Loucy (cell line): ENCODE results near the gene CRADD.

Experiments
- H2AFZ ChIP-seq: fragments of 200-600 bp; sonication (generic); 2 replicates; pipeline ENCODE4 v1.6.0; 2016; ENCODE audit warnings: antibody characterized with exemption, mild to moderate bottlenecking, low read length, moderate library complexity
- H3F3A ChIP-seq: fragments of 200-600 bp; 2 replicates; pipeline ENCODE4 v1.6.0; 2016; ENCODE audit warnings: antibody characterized with exemption, low read depth, mild to moderate bottlenecking
- H3K27me3 ChIP-seq: fragments of 200-600 bp; sonication (generic); 2 replicates; pipeline ENCODE4 v1.6.1; 2014; ENCODE audit warnings: low read length, mild to moderate bottlenecking; ENCODE audit not compliant: insufficient read depth, poor library complexity, severe bottlenecking
- H3K36me3 ChIP-seq: fragments of 200-600 bp; sonication (generic); 2 replicates; pipeline ENCODE4 v1.6.1; 2016; ENCODE audit warnings: low read length; ENCODE audit not compliant: insufficient read depth
- H3K4me1 ChIP-seq: fragments of 200-600 bp; sonication (generic); 2 replicates; pipeline ENCODE4 v1.5.1; 2014; ENCODE audit warnings: low read length, mild to moderate bottlenecking; ENCODE audit not compliant: insufficient read depth, poor library complexity, severe bottlenecking
- H3K4me2 ChIP-seq: fragments of 200-600 bp; sonication (generic); 2 replicates; pipeline ENCODE4 v1.6.0; 2014; ENCODE audit warnings: antibody characterized with exemption, low read length, low read depth, mild to moderate bottlenecking; ENCODE audit not compliant: poor library complexity, severe bottlenecking
- H3K4me3 ChIP-seq: fragments of 200-600 bp; sonication (generic); 2 replicates; pipeline ENCODE4 v1.5.1; 2014; ENCODE audit warnings: low read length, mild to moderate bottlenecking, mixed read lengths; ENCODE audit not compliant: poor library complexity, severe bottlenecking
- H3K79me2 ChIP-seq: fragments of 200-600 bp; sonication (generic); 2 replicates; pipeline ENCODE4 v1.6.1; 2014; ENCODE audit warnings: low read length; ENCODE audit not compliant: insufficient read depth
- H3K9ac ChIP-seq: fragments of 200-600 bp; sonication (generic); 2 replicates; pipeline ENCODE4 v1.6.0; 2014; ENCODE audit warnings: mild to moderate bottlenecking, low read depth, low read length, moderate library complexity; ENCODE audit not compliant: poor library complexity, severe bottlenecking
- H3K9me2 ChIP-seq: fragments of 200-600 bp; sonication (generic); replicated peaks from 2 replicates; pipeline ENCODE4 v1.6.1; 2016; ENCODE audit warnings: low read depth, low read length, mixed read lengths
- H3K9me3 ChIP-seq: fragments of 200-600 bp; sonication (generic); 2 replicates; pipeline ENCODE4 v1.6.1; 2014; ENCODE audit warnings: mild to moderate bottlenecking, antibody characterized with exemption, low read length, low read depth; ENCODE audit not compliant: insufficient read depth
- H4K20me1 ChIP-seq: fragments of 200-600 bp; sonication (generic); 2 replicates; pipeline ENCODE4 v1.6.0; 2014; ENCODE audit warnings: antibody characterized with exemption, low read length, mild to moderate bottlenecking; ENCODE audit not compliant: insufficient read depth, poor library complexity, severe bottlenecking
- EZH2phosphoT487 ChIP-seq: fragments of 200-600 bp; IDR thresholded peaks from 2 replicates; pipeline ENCODE4 v1.6.1; 2018; ENCODE audit warnings: antibody characterized with exemption, mild to moderate bottlenecking, moderate library complexity, borderline replicate concordance
- TF ChIP-seq, protein P1 (sequence below): fragments of 200-600 bp; sonication (generic); conservative IDR thresholded peaks from 2 replicates; pipeline ENCODE4 v1.5.1; 2014; ENCODE audit warnings: mild to moderate bottlenecking, antibody characterized with exemption, low read length

The CRADD gene

DNA sequence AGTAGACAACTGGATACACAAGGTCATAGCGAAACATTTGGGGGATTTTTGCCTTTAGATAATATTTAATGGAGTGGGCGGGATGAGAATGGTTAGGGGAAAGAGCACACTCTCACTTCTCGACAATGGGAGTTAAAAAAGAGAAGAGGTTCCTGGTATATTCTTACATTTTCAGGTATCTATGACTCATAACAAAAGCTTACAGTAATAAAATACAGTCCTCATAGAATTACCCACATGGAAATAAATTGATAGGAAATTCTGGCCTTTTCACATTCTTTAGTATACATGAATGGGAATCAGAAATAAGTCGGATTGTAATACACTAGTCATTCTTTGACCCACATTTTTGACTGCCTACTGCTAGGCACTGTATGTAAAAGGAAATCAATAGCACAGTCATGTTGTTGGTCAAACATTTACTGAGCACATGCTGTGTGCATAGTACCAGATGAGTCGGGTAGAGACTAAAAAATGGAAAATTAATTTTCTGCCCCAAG lies 8.2 kb upstream of the CRADD start:
- Histone ChIP-seq H4K20me1 (no peaks in the 10 kb centered on the region), H3K4me1 (no peaks in the 10 kb centered on the region), H3K27me3 (peaks cover 30% of the 10 kb centered on the region), H3K79me2 (no peaks in the 10 kb centered on the region), H3F3A (no peaks in the 10 kb centered on the region), H2AFZ (no peak overlapping the region), H3K9me3 (no peaks in the 10 kb centered on the region), H3K4me3 (no peak overlapping the region), H3K9ac (no peak overlapping the region), H3K4me2 (no peak overlapping the region), H3K36me3 (no peaks in the 10 kb centered on the region), H3K9me2 (no peaks in the 10 kb centered on the region)
- TF ChIP-seq EZH2phosphoT487, result no peak
- TF ChIP-seq, protein P1, sequence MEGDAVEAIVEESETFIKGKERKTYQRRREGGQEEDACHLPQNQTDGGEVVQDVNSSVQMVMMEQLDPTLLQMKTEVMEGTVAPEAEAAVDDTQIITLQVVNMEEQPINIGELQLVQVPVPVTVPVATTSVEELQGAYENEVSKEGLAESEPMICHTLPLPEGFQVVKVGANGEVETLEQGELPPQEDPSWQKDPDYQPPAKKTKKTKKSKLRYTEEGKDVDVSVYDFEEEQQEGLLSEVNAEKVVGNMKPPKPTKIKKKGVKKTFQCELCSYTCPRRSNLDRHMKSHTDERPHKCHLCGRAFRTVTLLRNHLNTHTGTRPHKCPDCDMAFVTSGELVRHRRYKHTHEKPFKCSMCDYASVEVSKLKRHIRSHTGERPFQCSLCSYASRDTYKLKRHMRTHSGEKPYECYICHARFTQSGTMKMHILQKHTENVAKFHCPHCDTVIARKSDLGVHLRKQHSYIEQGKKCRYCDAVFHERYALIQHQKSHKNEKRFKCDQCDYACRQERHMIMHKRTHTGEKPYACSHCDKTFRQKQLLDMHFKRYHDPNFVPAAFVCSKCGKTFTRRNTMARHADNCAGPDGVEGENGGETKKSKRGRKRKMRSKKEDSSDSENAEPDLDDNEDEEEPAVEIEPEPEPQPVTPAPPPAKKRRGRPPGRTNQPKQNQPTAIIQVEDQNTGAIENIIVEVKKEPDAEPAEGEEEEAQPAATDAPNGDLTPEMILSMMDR, result no peak

DNA sequence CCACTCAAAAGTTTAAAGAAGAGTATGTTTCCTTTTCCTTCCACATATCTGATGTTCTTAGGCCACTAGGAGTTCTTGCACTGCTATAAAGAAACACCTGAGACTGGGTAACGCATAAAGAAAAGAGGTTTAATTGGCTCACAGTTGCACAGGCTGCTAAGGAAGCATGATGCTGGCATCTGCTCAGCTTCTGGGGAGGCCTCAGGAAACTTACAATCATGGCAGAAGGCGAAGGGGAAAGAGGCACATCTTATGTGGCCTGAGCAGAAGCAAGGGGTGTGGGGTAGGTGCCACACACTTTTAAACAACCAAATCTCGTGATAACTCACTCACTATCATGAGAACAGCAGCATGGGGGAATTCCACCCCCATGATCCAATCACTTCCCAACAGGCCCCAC lies 7.7 kb upstream of the CRADD start:
- Histone ChIP-seq H3K4me1 (no peaks in the 10 kb centered on the region), H4K20me1 (no peaks in the 10 kb centered on the region), H3K36me3 (no peaks in the 10 kb centered on the region), H3K9me3 (no peaks in the 10 kb centered on the region), H3K4me3 (no peak overlapping the region), H3K9me2 (no peaks in the 10 kb centered on the region), H2AFZ (no peak overlapping the region), H3K9ac (no peak overlapping the region), H3K4me2 (no peak overlapping the region), H3K27me3 (peaks cover 35% of the 10 kb centered on the region), H3K79me2 (no peaks in the 10 kb centered on the region), H3F3A (no peaks in the 10 kb centered on the region)
- TF ChIP-seq, protein P1, result no peak
- TF ChIP-seq EZH2phosphoT487, result no peak

DNA sequence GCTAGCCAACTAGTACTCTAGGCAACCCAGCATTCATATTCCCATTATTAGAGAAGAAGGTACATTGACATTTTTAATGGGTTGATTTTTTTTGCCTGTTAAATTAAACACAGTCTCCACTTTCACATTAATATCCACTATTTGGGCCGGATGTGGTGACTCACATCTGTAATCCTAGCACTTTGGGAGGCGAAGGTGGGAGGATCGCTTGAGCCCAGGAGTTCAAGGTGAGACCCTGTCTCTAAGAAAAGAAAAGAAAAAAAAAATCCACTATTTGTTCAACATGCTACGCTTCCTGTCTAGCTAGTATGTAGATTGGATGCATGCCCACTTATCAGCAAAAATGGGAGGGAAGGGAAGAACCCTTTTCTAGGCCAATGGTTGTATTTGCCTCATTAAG lies 7.1 kb upstream of the CRADD start:
- H3K27me3 ChIP-seq, result peaks cover 42% of the 10 kb centered on the region
- H3K4me3 ChIP-seq, result no peak overlapping the region
- H3K4me2 ChIP-seq, result no peak overlapping the region
- H3F3A ChIP-seq, result no peaks in the 10 kb centered on the region
- H3K79me2 ChIP-seq, result no peaks in the 10 kb centered on the region
- H3K4me1 ChIP-seq, result no peaks in the 10 kb centered on the region
- H4K20me1 ChIP-seq, result no peaks in the 10 kb centered on the region
- H3K36me3 ChIP-seq, result no peaks in the 10 kb centered on the region
- H3K9ac ChIP-seq, result no peak overlapping the region
- no peak overlapping the region for H2AFZ ChIP-seq
- H3K9me2 ChIP-seq, result no peaks in the 10 kb centered on the region
- H3K9me3 ChIP-seq, result no peaks in the 10 kb centered on the region
- TF ChIP-seq, protein P1, result no peak
- no peak for TF ChIP-seq EZH2phosphoT487
